ENCODE results near the gene NUP54.

The NUP54 gene

GRCh38 chr4:76147454-76148141, 599 bp downstream of the NUP54 start:
- H3K9me3 ChIP-seq (ENCODE audit: control insufficient read depth in 2 of 2, low read length in 2 of 2): no peaks in the 10 kb centered on the region
- no peaks in the 10 kb centered on the region for H3K4me1 ChIP-seq (ENCODE audit: control insufficient read depth, insufficient read depth, low read length)
- peak overlapping the region; percentile 96 to 100 for H3K4me3 ChIP-seq (ENCODE audit: low read length in 2 of 2)
- peak overlapping the region; percentile 82 for H3K27ac ChIP-seq (ENCODE audit: low read length)
- peak overlapping the region; percentile 91 to 99 for H3K9ac ChIP-seq (ENCODE audit: low read length in 2 of 2)
- H3K36me3 ChIP-seq (ENCODE audit: control insufficient read depth in 2 of 2, insufficient read depth in 2 of 2, low read length in 2 of 2): peaks cover 0 to 2% of the 10 kb centered on the region in 2 donors
- no peaks in the 10 kb centered on the region for H3K27me3 ChIP-seq (ENCODE audit: control insufficient read depth in 1 of 2, insufficient read depth in 2 of 2, low read length in 2 of 2)

- H3K9ac ChIP-seq (ENCODE audit: low read length in 2 of 2): no peak overlapping the region
- H3K27me3 ChIP-seq (ENCODE audit: control insufficient read depth in 1 of 2, insufficient read depth in 2 of 2, low read length in 2 of 2): no peaks in the 10 kb centered on the region
- H3K4me1 ChIP-seq (ENCODE audit: control insufficient read depth, insufficient read depth, low read length): no peaks in the 10 kb centered on the region
- no peaks in the 10 kb centered on the region for H3K9me3 ChIP-seq (ENCODE audit: control insufficient read depth in 2 of 2, low read length in 2 of 2)
- no peak overlapping the region for H3K4me3 ChIP-seq (ENCODE audit: low read length in 2 of 2)
- no peak overlapping the region for H3K27ac ChIP-seq (ENCODE audit: low read length)
- H3K36me3 ChIP-seq (ENCODE audit: control insufficient read depth in 2 of 2, insufficient read depth in 2 of 2, low read length in 2 of 2): peaks cover 5 to 18% of the 10 kb centered on the region in 2 donors
Measured at GRCh38 chr4:76144546-76144945, 3.7 kb downstream of the NUP54 start.

GRCh38 chr4:76141241-76141640, 7.0 kb downstream of the NUP54 start:
- no peaks in the 10 kb centered on the region for H3K9me3 ChIP-seq (ENCODE audit: control insufficient read depth in 2 of 2, low read length in 2 of 2)
- no peak overlapping the region for H3K9ac ChIP-seq (ENCODE audit: low read length in 2 of 2)
- no peak overlapping the region for H3K4me3 ChIP-seq (ENCODE audit: low read length in 2 of 2)
- no peaks in the 10 kb centered on the region for H3K27me3 ChIP-seq (ENCODE audit: control insufficient read depth in 1 of 2, insufficient read depth in 2 of 2, low read length in 2 of 2)
- H3K36me3 ChIP-seq (ENCODE audit: control insufficient read depth in 2 of 2, insufficient read depth in 2 of 2, low read length in 2 of 2): peaks cover 7 to 26% of the 10 kb centered on the region in 2 donors
- H3K4me1 ChIP-seq (ENCODE audit: control insufficient read depth, insufficient read depth, low read length): no peaks in the 10 kb centered on the region
- H3K27ac ChIP-seq (ENCODE audit: low read length): no peak overlapping the region

- H3K4me1 ChIP-seq (ENCODE audit: control insufficient read depth, insufficient read depth, low read length): no peaks in the 10 kb centered on the region
- no peak overlapping the region for H3K27ac ChIP-seq (ENCODE audit: low read length)
- no peak overlapping the region for H3K4me3 ChIP-seq (ENCODE audit: low read length in 2 of 2)
- H3K9me3 ChIP-seq (ENCODE audit: control insufficient read depth in 2 of 2, low read length in 2 of 2): no peaks in the 10 kb centered on the region
- peaks cover 15 to 19% of the 10 kb centered on the region in 2 donors for H3K36me3 ChIP-seq (ENCODE audit: control insufficient read depth in 2 of 2, insufficient read depth in 2 of 2, low read length in 2 of 2)
- H3K9ac ChIP-seq (ENCODE audit: low read length in 2 of 2): no peak overlapping the region
- no peaks in the 10 kb centered on the region for H3K27me3 ChIP-seq (ENCODE audit: control insufficient read depth in 1 of 2, insufficient read depth in 2 of 2, low read length in 2 of 2)
Measured at GRCh38 chr4:76127754-76128153, 20.4 kb downstream of the NUP54 start.

- no peak overlapping the region for H3K4me3 ChIP-seq (ENCODE audit: low read length in 2 of 2)
- H3K36me3 ChIP-seq (ENCODE audit: control insufficient read depth in 2 of 2, insufficient read depth in 2 of 2, low read length in 2 of 2): peaks cover 19 to 23% of the 10 kb centered on the region in 2 donors
- H3K9me3 ChIP-seq (ENCODE audit: control insufficient read depth in 2 of 2, low read length in 2 of 2): no peaks in the 10 kb centered on the region
- H3K27me3 ChIP-seq (ENCODE audit: control insufficient read depth in 1 of 2, insufficient read depth in 2 of 2, low read length in 2 of 2): no peaks in the 10 kb centered on the region
- H3K4me1 ChIP-seq (ENCODE audit: control insufficient read depth, insufficient read depth, low read length): no peaks in the 10 kb centered on the region
- no peak overlapping the region for H3K27ac ChIP-seq (ENCODE audit: low read length)
- H3K9ac ChIP-seq (ENCODE audit: low read length in 2 of 2): no peak overlapping the region
Measured at GRCh38 chr4:76125816-76126215, 22.4 kb downstream of the NUP54 start.

GRCh38 chr4:76120199-76120598, 28.0 kb downstream of the NUP54 start:
- H3K36me3 ChIP-seq (ENCODE audit: control insufficient read depth in 2 of 2, insufficient read depth in 2 of 2, low read length in 2 of 2): peaks cover 27 to 40% of the 10 kb centered on the region in 2 donors
- H3K4me3 ChIP-seq (ENCODE audit: low read length in 2 of 2): no peak overlapping the region
- H3K27ac ChIP-seq (ENCODE audit: low read length): no peak overlapping the region
- no peaks in the 10 kb centered on the region for H3K27me3 ChIP-seq (ENCODE audit: control insufficient read depth in 1 of 2, insufficient read depth in 2 of 2, low read length in 2 of 2)
- no peaks in the 10 kb centered on the region for H3K9me3 ChIP-seq (ENCODE audit: control insufficient read depth in 2 of 2, low read length in 2 of 2)
- H3K9ac ChIP-seq (ENCODE audit: low read length in 2 of 2): no peak overlapping the region
- H3K4me1 ChIP-seq (ENCODE audit: control insufficient read depth, insufficient read depth, low read length): no peaks in the 10 kb centered on the region

GRCh38 chr4:76117536-76117935, 30.7 kb downstream of the NUP54 start:
- no peaks in the 10 kb centered on the region for H3K27me3 ChIP-seq (ENCODE audit: control insufficient read depth in 1 of 2, insufficient read depth in 2 of 2, low read length in 2 of 2)
- H3K9ac ChIP-seq (ENCODE audit: low read length in 2 of 2): no peak overlapping the region
- H3K9me3 ChIP-seq (ENCODE audit: control insufficient read depth in 2 of 2, low read length in 2 of 2): no peaks in the 10 kb centered on the region
- no peak overlapping the region for H3K27ac ChIP-seq (ENCODE audit: low read length)
- no peak overlapping the region for H3K4me3 ChIP-seq (ENCODE audit: low read length in 2 of 2)
- H3K4me1 ChIP-seq (ENCODE audit: control insufficient read depth, insufficient read depth, low read length): no peaks in the 10 kb centered on the region
- H3K36me3 ChIP-seq (ENCODE audit: control insufficient read depth in 2 of 2, insufficient read depth in 2 of 2, low read length in 2 of 2): peaks cover 22 to 48% of the 10 kb centered on the region in 2 donors

GRCh38 chr4:76116821-76117220, 31.4 kb downstream of the NUP54 start:
- H3K27ac ChIP-seq (ENCODE audit: low read length): no peak overlapping the region
- H3K36me3 ChIP-seq (ENCODE audit: control insufficient read depth in 2 of 2, insufficient read depth in 2 of 2, low read length in 2 of 2): peaks cover 21 to 44% of the 10 kb centered on the region in 2 donors
- no peaks in the 10 kb centered on the region for H3K27me3 ChIP-seq (ENCODE audit: control insufficient read depth in 1 of 2, insufficient read depth in 2 of 2, low read length in 2 of 2)
- no peaks in the 10 kb centered on the region for H3K9me3 ChIP-seq (ENCODE audit: control insufficient read depth in 2 of 2, low read length in 2 of 2)
- no peak overlapping the region for H3K9ac ChIP-seq (ENCODE audit: low read length in 2 of 2)
- no peaks in the 10 kb centered on the region for H3K4me1 ChIP-seq (ENCODE audit: control insufficient read depth, insufficient read depth, low read length)
- no peak overlapping the region for H3K4me3 ChIP-seq (ENCODE audit: low read length in 2 of 2)

GRCh38 chr4:76108467-76109181, 39.6 kb downstream of the NUP54 start:
- H3K9me3 ChIP-seq (ENCODE audit: control insufficient read depth in 2 of 2, low read length in 2 of 2): no peaks in the 10 kb centered on the region
- no peak overlapping the region for H3K4me3 ChIP-seq (ENCODE audit: low read length in 2 of 2)
- peaks cover 0 to 6% of the 10 kb centered on the region in 2 donors for H3K36me3 ChIP-seq (ENCODE audit: control insufficient read depth in 2 of 2, insufficient read depth in 2 of 2, low read length in 2 of 2)
- no peaks in the 10 kb centered on the region for H3K4me1 ChIP-seq (ENCODE audit: control insufficient read depth, insufficient read depth, low read length)
- no peak overlapping the region for H3K27ac ChIP-seq (ENCODE audit: low read length)
- no peak overlapping the region for H3K9ac ChIP-seq (ENCODE audit: low read length in 2 of 2)
- no peaks in the 10 kb centered on the region for H3K27me3 ChIP-seq (ENCODE audit: control insufficient read depth in 1 of 2, insufficient read depth in 2 of 2, low read length in 2 of 2)

GRCh38 chr4:76106442-76106841, 41.8 kb downstream of the NUP54 start:
- Histone ChIP-seq H3K27ac (ENCODE audit: low read length) (no peak overlapping the region), H3K4me3 (ENCODE audit: low read length in 2 of 2) (no peak overlapping the region), H3K9me3 (ENCODE audit: control insufficient read depth in 2 of 2, low read length in 2 of 2) (no peaks in the 10 kb centered on the region), H3K27me3 (ENCODE audit: control insufficient read depth in 1 of 2, insufficient read depth in 2 of 2, low read length in 2 of 2) (no peaks in the 10 kb centered on the region), H3K9ac (ENCODE audit: low read length in 2 of 2) (no peak overlapping the region), H3K36me3 (ENCODE audit: control insufficient read depth in 2 of 2, insufficient read depth in 2 of 2, low read length in 2 of 2) (no peaks in the 10 kb centered on the region), H3K4me1 (ENCODE audit: control insufficient read depth, insufficient read depth, low read length) (no peaks in the 10 kb centered on the region)

- Histone ChIP-seq H3K4me1 (ENCODE audit: control insufficient read depth, insufficient read depth, low read length) (no peaks in the 10 kb centered on the region), H3K27me3 (ENCODE audit: control insufficient read depth in 1 of 2, insufficient read depth in 2 of 2, low read length in 2 of 2) (no peaks in the 10 kb centered on the region), H3K9me3 (ENCODE audit: control insufficient read depth in 2 of 2, low read length in 2 of 2) (no peaks in the 10 kb centered on the region), H3K9ac (ENCODE audit: low read length in 2 of 2) (no peak overlapping the region), H3K27ac (ENCODE audit: low read length) (no peak overlapping the region), H3K36me3 (ENCODE audit: control insufficient read depth in 2 of 2, insufficient read depth in 2 of 2, low read length in 2 of 2) (no peaks in the 10 kb centered on the region), H3K4me3 (ENCODE audit: low read length in 2 of 2) (no peak overlapping the region)
Measured at GRCh38 chr4:76105652-76106051, 42.5 kb downstream of the NUP54 start.

All from stomach smooth muscle (tissue), 2 donors.